Gastrocnemius medialis (tissue), 4 donors: ENCODE data around the gene SKIDA1.

ENCODE experiments used
- POLR2A ChIP-seq, 2 donors: fragments of 450-650 bp; IDR thresholded peaks; one replicate each; pipeline ENCODE4 v1.6.1; 2017; ENCODE audit warnings: antibody characterized with exemption in 2 of 2, mild to moderate bottlenecking in 2 of 2, moderate library complexity in 2 of 2
- TF ChIP-seq, protein P1 (sequence below), 5 experiments: fragments of 450-650 bp in 3 of 5; fragments of 200-600 bp in 2 of 5; sonication (generic) in 2 of 5; IDR thresholded peaks in 4 of 5; conservative IDR thresholded peaks in 1 of 5; 1 replicate in 4 of 5; 2 replicates in 1 of 5; pipeline ENCODE4 v1.5.1; 2016 to 2019; ENCODE audit warnings: antibody characterized with exemption in 5 of 5, mild to moderate bottlenecking in 3 of 5, moderate library complexity in 3 of 5

DNA sequence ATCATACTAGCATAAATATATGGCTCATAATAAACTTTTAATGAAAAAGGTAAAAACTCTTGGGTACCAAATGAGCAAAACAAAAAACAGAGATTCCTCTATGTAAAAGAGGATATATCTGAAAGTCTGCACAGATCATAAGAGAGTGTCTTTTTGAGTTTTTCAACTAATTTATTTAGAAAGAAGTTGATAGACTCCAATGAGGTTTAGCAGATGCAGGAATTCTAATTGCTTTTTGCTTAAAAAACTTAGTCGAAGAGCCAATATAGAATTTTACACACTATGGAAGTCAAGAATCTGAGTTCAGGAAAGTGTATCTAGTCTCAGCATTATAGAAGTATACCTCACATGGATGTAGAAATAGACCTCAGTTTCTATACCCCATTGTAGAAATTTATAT is 5.2 kb upstream of the SKIDA1 start:
- TF ChIP-seq, protein P1, sequence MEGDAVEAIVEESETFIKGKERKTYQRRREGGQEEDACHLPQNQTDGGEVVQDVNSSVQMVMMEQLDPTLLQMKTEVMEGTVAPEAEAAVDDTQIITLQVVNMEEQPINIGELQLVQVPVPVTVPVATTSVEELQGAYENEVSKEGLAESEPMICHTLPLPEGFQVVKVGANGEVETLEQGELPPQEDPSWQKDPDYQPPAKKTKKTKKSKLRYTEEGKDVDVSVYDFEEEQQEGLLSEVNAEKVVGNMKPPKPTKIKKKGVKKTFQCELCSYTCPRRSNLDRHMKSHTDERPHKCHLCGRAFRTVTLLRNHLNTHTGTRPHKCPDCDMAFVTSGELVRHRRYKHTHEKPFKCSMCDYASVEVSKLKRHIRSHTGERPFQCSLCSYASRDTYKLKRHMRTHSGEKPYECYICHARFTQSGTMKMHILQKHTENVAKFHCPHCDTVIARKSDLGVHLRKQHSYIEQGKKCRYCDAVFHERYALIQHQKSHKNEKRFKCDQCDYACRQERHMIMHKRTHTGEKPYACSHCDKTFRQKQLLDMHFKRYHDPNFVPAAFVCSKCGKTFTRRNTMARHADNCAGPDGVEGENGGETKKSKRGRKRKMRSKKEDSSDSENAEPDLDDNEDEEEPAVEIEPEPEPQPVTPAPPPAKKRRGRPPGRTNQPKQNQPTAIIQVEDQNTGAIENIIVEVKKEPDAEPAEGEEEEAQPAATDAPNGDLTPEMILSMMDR (IDR thresholded peaks at IDR 0.05 in 4 of 5, conservative IDR thresholded peaks at IDR 0.05 in 1 of 5), result no peak
- no peak for TF ChIP-seq POLR2A (IDR thresholded peaks at IDR 0.05)
